Fibroblast of lung (primary cell): ENCODE measurements around the gene AOAH.

Experiments used
- EZH2 ChIP-seq: IDR thresholded peaks from 2 replicates; pipeline ENCODE4 v1.5.1; 2012; ENCODE audit warnings: low read length, control low read depth, mild to moderate bottlenecking; ENCODE audit errors: missing control alignments
- TF ChIP-seq, protein P1 (sequence below), 2 donors: IDR thresholded peaks in 1 of 2; conservative IDR thresholded peaks in 1 of 2; 1 replicate in 1 of 2; 2 replicates in 1 of 2; pipeline ENCODE4 v1.5.1; 2011 to 2012; ENCODE audit warnings: low read length in 2 of 2, control low read depth in 1 of 2, inconsistent platforms in 1 of 2, low read depth in 1 of 2, mild to moderate bottlenecking in 1 of 2

DNA sequence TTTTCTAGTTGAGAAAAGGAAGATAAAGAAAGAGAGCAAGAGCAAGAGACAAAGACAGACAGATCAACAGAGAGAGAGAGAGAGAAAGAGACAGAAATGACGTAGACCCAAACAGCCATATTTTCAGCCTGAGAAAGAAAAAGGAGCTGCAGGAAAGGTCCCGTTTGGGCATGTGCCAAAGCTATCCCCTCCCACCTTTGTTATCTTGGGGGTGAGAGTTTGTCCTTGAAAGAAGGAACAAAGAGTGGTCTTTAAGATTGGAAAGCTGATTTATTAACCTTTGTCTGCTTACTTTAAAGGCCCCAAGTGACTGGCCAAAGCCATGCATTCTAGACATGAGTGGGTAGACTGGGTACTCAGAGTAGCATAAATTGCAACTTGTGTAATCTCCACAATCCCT, 98.2 kb downstream of the AOAH start:
- TF ChIP-seq, protein P1, sequence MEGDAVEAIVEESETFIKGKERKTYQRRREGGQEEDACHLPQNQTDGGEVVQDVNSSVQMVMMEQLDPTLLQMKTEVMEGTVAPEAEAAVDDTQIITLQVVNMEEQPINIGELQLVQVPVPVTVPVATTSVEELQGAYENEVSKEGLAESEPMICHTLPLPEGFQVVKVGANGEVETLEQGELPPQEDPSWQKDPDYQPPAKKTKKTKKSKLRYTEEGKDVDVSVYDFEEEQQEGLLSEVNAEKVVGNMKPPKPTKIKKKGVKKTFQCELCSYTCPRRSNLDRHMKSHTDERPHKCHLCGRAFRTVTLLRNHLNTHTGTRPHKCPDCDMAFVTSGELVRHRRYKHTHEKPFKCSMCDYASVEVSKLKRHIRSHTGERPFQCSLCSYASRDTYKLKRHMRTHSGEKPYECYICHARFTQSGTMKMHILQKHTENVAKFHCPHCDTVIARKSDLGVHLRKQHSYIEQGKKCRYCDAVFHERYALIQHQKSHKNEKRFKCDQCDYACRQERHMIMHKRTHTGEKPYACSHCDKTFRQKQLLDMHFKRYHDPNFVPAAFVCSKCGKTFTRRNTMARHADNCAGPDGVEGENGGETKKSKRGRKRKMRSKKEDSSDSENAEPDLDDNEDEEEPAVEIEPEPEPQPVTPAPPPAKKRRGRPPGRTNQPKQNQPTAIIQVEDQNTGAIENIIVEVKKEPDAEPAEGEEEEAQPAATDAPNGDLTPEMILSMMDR (conservative IDR thresholded peaks at IDR 0.05 in 1 of 2, IDR thresholded peaks at IDR 0.05 in 1 of 2; ENCODE audit: low read depth in 1 of 2, low read length in 2 of 2), result no peak
- no peak for TF ChIP-seq EZH2
